Hematopoietic multipotent progenitor cell treated with erythropoietin and hydrocortisone succinate and interleukin-3 and kit ligand, for 17 days (in vitro differentiated cells): ENCODE measurements around the gene TCEAL1.
"Not testable (repeated sequence)": the region's sequence is repeated elsewhere in the genome, so short reads cannot be mapped to it uniquely, and the experiment has no call there.

Experiments used
- DNase-seq: peaks from one replicate; pipeline ENCODE4 v3.0.0-alpha.2; 2015; ENCODE audit warnings: low spot score

The TCEAL1 gene

DNA sequence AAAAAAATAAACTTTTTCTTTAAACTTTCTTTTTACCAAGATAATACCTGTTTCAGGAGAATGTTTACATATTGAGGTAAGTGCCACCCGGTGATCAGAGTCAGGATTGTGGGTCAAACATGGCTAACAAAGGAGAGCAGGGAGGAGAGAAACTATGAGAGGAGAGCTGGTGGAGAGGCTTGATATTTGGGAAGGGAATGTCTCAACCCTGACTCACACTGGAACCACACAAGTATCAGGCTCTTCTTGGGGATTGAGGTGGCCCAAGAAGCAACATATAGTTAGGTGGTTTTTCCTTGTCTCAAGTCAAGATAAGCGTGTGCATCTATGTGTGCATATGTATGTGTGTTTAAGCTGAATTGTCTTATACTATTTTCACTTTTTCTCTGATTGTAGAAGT, 6.7 kb downstream of the TCEAL1 start:
- no peak for DNase-seq

DNA sequence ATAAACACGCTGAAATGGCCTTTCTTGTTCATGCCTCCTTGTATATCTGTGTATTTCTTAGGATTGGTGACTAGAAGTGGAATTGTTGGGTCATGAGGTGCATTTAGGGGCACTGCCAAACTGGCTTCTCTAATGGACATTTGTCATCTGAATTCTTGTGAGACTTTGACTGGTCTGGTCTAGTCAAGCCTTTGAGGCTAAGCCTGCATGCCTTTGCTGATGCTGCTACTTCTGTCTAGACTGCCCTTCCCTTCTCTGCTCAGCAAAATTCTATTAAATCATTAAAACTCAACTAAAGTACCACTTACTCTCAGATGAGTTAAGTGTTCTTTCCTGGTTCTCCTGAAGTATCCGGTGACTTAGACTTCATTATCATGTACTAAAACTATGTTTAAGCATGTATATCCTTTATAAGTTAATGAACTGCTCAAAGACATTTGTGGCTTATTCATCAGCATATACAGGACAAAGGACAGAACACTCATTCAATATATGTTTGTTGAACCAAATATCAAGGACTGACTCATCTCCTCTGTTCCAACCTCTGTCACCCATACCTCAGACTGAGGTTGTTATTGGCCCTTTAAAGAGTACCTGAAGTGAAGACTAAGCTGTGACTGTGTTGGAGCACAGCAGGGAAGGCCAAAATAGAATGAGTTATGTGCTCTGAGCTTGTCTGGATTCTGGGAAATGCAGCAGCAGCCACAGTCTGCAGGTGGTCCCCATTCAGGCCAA, 9.0 kb downstream of the TCEAL1 start:
- no peak for DNase-seq

DNA sequence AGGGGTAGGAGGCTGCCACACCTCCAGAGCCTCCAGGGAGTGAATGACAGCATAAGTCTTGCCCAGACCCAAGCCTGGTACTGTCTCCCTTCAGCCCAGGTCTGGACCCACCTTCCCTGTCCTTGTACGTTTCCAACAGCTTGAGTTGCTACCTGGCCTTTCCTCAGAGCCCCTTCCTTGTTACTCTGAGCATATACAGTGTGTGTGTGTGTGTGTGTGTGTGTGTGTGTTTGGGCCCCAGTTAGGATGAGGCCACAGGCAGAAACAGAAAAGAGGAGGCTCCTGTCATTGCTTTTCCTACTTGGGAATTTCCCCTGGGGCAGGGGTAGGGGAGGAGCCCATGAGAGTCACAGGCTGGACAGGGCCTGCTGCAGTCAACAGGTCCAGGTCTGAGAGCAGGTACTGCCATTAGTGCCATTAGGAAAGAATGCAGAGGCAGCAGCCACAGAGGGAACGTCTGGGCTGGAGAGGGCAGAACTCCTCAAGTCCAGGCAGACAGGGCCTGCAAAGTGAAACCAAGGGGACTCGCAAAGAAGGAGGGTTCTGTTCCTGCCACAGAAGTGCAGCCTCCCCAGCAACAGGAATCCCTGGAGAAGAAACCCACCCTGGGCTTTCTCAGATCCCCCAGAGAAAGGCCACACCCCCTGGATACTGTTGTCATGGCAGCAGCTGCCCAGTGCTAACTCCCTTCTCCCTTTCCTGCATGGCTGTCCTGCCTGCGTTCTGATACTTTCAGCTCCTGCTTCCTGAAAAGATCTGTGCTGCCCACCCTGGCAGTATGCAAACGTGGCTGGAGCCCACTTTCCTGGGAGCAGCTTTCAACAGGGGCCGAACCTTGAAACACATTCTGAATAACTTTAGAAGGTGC, 9.9 kb downstream of the TCEAL1 start:
- not testable (repeated sequence) for DNase-seq

DNA sequence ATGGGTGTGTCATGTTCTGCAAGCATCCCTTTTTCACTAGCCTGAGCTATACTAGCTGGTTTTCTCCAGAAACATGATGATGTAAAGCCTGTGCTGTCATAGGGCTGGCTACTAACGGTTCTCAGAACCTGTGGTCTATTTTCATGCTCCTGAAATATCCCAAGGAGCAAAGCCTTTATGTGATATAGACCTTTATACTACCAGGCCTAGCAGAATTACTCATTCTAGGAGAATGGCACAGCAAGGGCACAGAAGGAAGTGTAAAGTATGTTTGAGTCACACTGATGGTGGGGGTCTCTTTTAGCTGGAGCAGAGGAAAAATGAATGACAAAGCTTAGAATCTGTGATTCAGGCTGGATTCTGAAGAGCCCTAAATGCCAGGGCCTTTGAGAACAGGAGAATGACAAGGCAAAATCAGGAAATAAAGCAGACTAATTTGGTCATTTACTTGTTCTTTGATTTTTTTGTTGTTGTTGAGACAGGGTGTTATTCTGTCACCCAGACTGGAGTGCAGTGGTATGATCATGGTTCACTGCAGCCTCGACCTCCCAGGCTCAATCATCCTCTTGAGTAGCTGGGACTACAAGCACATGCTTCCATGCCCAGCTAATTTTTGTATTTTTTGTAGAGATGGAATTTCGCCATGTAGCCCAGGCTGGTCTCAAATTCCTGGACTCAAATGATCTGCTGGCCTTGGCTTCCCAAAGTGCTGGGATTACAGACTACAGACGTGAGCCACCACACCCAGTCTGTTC, 11.8 kb downstream of the TCEAL1 start:
- no peak for DNase-seq

DNA sequence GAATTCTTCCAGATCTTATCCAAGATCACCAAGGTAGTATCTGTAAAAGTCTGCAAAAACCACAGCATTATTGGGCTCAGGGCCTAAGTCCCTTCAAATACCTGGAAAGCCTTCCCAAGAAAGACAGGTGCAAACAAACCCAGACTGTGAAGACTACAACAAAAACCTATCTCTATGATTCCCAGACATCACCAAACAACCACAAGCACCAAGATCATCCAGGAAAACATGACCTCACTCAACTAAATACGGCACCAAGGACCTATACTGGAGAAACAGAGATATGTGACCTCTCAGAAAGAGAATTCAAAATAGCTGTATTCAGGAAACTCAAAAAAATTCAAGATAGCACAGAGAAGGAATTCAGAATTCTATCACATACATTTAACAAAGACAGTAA, 15.3 kb downstream of the TCEAL1 start:
- DNase-seq = no peak

DNA sequence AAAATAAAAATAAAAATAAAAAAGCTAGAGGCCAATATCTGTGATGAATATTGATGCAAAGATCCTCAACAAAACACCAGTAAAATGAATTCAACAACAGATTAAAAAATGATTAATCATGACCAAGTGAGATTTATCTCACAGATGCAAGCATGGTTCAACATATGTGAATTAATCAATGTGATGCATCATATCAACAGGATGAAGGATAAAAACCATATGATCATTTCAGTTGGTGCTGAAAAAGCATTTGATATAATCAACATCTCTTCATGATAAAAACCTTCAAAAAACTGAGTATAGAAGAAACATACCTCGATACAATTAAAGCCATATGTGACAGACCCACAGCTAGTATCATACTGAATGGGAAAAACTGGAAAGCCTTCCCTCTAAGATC, 18.9 kb downstream of the TCEAL1 start:
- DNase-seq = no peak

DNA sequence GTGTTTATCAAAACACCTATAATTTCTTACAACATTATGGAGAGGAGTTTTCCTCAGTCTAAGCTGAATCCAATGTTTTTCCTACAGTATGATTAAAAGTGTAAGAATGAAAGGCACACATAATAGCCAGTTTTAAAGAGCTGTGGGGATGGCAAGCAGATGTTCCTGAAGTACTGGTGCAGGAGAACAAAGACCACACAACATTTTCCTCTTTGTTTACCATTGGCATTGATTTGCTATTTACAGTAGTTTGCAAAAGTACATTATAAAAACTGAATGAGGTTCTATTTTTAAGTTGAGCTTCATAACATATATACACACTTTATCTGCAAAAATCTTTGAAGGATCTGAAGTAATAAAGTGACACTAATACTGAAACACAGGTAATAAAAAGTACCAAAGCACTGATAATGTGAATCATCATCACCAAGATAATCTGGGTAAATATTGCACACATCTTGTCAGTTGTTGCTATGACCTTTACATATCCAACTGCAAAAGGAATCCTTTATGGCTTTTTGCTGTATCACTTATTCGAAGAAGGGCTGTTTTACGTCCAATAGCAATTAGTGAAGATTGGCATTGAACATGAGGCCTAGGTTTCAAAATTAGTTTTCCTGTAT, 22.5 kb downstream of the TCEAL1 start:
- DNase-seq = no peak

DNA sequence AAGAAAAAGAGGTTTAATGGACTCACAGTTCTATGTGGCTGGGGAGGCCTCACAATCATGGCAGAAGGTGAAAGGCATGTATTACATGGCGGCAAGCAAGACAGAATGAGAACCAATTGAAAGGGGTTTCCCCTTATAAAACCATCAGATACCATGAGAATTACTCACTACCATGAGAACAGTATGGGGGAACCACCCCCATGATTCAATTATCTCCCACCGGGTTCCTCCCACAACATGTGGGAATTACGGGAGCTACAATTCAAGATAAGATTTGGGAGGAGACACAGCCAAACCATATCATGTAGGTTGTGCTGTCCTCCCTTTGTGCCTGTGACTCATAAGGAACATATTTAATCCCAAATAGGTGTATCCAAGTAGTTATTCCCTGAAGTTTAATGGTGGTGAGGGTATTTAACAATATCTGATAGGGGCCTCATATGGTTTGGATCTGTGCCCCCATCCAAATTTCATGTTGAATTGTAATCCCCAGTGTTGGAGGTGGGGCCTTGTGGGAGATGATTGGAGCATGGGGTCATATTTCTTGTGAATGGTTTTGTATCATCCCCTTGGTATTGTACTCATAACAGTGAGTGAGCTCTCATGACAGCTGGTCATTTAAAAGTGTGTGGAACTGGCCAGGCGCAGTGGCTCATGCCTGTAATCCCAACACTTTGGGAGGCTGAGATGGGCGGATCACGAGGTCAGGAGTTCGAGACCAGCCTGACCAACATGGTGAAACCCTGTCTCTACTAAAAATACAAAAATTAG, 26.6 kb downstream of the TCEAL1 start:
- DNase-seq = not testable (repeated sequence)

DNA sequence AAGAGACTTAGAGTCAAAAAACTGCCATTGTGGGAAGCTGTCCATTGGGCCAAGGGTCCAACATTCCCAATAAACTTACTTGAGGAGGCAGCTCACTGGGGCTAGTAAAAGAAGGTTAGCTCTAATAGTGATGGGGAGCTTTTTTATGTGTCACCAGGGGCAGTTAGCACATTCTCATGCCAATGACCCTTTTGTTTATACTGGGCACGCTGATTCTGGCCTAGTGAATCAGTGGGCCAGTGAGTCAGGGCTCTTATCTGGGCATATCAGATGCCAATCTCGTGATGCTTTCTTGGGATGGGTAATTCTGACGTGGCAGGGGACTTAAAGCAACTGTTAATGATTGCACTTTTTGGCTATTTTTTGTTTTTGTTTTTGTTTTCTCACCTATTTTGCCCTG, 27.8 kb downstream of the TCEAL1 start:
- DNase-seq = no peak

DNA sequence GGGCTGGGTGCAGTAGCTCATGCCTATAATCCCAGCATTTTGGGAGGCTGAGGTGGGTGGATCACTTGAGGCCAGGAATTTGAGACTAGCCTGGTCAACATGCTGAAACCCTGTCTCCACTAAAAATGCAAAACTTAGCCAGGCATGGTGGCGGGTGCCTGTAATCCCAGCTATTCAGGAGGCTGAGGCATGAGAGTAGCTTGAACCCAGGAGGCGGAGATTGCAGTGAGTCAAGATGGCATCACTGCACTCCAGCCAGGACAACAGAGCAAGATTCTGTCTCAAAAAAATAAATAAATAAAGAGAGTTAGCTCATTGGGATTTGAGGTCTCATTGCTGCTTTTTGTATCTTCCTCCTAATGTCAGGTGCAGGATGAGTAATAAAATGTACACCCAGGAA, 28.3 kb downstream of the TCEAL1 start:
- DNase-seq = not testable (repeated sequence)

DNA sequence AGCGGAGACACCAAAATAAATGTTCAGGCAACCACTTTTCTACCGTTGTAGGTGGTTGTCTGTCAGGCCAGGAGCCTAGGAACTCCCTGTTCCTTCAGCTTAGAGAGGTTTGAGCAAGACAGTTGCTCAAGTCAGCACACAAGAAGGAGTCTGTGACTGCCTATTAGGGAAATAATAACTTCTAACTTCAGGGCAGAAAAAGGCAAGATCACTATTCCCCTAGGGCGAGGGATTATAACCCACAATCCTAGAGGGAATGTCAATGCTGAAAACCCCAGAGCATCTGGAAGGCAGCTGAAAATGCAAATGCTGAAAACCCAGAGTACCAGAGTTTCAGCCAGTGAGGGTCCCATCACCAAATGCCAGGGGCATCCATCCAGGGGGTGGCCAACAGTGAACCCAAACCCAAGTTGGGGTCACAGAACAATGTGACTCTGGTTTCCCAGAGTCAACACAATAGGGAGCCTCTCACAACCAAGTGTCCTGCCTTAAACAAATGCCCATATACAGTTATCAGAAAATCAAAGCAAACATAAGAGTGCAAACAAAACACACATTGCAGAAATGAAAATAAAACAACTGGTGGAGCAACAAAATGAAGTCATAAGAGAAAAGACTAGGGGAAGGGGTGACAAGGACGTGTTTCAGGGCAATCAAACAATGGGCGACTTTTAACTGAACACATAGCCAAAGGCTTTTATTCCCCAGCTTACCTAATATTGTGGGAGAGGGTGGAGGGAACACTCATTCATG, 30.1 kb downstream of the TCEAL1 start:
- DNase-seq = no peak

DNA sequence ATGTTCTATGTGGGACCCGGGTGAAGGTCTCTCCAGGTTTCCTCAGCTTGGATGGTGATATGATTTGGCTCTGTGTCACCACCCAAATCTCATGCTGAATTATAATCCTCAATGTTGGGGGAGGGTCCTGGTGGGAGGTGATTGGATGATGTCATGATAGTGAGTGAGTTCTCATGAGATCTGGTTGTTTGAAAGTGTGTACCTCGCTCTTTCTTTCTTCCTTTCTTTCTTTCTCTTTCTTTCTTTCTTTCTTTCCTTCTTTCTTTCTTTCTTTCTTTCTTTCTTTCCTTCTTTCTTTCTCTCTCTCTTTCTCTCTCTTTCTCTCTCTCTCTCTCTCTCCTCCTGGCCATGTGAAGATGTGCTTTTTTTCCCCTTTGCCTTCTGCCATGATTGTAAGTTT, 30.7 kb downstream of the TCEAL1 start:
- not testable (repeated sequence) for DNase-seq

DNA sequence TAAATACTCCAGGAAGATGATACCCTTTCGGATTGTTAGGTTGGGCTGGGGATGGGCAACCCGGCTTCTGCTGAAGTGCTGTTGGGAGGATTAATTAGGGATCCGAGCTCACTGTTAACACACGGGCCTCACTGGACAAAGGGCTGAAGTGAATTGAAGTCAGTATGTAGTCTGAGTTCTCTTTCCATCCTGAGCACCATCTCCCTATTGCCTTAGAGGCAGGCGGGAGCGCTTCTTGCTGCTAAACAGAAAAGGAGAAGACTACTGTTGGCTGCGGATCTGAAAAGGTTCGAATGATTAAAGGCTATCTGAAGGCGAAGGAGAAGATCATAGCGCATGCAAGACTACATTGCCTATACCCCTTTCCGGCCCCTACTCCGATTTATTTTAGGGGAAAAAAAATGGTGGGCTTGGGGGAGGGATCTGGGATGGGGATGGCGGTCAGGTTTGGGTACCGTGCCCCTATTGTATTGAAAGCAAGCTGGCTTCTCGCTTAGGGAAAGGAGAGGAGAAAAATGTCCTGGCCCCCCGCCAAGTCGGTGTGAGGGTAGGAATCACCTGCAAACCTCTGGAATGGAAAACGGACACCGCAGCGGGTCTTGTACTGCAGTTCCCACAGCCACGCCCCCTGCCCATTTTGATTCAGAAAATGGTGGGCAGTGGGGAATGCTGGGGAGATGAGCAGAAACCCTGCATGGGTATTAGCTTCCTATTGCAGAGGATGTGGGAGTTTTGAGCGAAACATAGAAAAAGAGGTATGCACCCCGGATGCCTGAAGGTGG, 35.4 kb downstream of the TCEAL1 start:
- no peak for DNase-seq

DNA sequence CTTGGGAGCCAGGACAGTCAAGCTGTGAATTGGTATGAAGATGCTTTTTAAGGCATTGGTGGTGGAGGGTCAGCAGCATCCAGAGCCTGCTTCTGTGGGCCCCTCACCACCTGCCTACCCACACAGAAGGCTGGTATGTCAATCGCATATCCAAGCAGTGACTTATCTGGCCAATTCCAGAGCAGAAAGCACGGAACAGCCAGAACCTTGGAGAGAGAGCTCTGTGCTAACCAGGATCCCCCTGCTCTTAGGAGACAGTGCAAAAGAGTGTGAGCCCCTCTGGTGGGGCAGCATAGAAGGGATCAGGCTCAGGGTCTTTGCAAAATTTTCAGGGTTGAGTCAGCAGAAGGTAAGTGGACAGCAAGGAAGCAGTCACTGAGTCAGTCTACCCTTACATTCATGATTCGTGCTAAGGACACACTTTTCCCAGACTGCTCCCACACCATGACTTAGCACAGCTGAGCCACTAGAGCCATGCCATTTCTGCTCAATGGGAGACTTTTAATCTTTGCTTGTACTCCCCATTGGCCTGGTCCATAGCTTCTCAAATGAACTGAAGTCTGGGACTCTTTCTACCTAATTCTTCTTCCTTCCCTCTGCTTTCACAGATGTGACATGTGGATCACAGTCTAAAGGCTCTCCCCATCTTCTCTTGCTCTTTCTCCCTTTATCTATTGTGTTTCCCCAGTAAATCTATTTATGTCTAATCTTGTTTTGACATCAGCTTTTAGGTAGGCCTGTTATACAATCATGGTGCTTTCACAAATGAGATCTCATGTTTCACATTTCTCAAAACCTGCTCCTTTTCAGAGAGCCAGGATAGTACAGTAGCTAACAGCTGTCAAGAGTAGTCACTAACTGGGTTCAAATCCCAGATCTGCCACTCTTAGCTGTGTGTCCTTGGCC, 37.7 kb downstream of the TCEAL1 start:
- DNase-seq = no peak

DNA sequence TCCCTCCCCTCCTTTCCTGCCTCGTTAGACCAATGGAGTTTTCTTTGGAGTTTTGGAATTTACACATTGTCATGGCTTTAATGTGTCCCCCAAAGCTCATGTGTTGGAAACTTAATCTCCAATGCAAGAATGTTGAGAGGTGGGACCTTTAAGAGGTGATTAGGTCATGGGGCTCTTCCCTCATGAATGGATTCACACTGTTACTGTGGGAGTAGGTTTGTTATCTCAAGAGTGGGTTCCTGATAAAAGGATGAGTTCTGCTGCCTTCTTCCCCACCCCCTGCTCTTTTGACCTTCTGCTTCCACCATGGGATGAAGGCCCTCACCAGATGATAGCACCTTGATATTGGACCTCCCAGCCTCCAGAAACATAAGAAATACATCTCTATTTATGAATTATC, 41.0 kb downstream of the TCEAL1 start:
- DNase-seq = no peak

DNA sequence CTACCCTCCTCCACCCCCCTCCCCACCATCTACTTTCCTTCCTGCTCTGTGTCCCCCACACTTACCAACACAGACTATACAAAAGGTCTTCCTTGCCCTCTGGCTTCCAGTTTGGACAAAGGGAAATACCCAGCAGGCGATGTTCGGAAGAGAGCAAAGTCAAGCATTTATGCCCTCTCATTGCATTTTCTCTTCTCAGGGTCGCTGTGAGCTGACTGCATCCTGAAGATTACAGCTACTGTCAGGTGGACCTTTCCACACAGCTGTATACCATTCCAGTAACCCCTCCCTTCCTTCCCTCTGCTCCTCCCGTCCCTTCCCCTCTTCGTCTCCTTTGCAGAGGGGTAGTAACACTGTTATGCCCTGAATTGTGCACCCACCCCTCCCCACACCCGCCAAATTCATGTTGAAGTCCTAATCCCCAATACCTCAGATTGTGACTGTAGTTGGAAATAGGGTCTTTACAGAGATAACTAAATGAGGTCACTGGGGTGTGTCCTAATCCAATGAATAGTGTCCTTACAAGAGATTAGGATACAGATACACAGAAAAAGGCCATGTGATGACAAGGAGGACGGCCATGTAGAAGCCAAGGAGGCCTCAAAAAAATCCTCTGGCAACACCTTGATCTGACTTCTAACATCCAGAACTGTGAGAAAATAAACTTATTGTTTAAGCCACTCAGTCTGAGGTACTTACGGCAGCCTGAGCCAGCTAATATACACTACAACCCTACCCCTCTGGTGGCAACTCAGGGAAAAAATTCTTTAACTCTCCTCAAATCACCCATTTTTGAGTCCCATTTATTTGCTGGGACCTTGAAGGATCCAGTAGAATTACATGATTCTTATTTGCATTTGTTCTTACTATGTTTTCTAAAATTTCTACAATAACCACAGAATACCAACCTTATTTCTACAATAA, 46.0 kb downstream of the TCEAL1 start:
- no peak for DNase-seq

DNA sequence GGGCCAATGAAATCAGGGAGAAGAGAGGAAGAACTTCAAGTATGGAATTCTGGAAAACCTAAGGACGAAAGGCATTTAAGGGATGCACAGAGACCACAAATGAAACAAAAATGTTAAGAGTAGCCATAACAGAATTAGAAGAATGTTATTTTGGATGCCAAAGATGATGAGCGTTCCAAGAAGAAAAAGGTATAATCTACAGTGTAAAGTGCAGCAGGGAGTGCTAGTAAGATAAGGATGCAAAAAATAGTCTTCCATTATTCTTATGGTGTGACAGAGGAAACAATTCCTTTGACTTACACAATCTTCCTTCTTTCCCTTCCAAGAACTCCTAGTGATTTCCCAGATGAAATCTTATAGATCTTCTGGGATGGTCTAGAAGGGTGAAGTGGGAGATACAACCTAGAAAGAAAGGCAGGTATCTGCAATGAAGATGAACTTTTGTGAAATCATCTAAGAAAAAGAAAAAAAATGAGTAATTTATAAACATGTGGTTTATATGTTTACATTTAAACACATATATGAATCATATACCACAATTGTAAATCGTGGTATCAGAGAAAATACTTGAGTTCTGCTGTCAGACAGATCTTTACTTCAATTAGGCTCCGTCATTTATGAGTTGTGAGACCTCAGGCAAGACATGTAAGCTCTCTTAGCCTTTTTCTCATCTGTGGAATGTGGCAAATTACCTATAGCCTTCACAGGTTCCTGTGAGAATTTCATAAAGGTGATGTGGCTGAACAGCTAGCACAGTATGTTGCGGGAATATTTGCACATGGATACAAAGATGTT, 49.6 kb downstream of the TCEAL1 start:
- no peak for DNase-seq
